Right renal cortex interstitium (tissue), 3 donors: ENCODE results near the gene OR2F1. TPM values are rescaled to one million over a fixed set of nuclear protein-coding genes. Genes with fewer than 3 reads are reported as not detected.
"Not testable (repeated sequence)": the region's sequence is repeated elsewhere in the genome, so short reads cannot be mapped to it uniquely, and the experiment has no call there.

Experiments used
- DNase-seq, 3 donors: peaks; one replicate each; pipeline ENCODE4 v3.0.0-alpha.2; 2013; ENCODE audit warnings: low read depth in 3 of 3, low spot score in 2 of 3
- polyA plus RNA-seq, 3 donors: library from polyadenylated mRNA; unstranded; fragments of 120-200 nt; gene quantifications; one replicate each; pipeline ENCODE4 v1.2.1, GENCODE V29; 2013; ENCODE audit not compliant: insufficient read length in 3 of 3

Gene OR2F1
- polyA plus RNA-seq, 3 donors = 0.14 TPM; not detected in 2

GRCh38 chr7:144004703-144005102 lies 50.1 kb downstream of the OR2F1 start:
- no peak for DNase-seq

- DNase-seq = no peak
Observed at GRCh38 chr7:144006029-144006691, 51.5 kb downstream of the OR2F1 start.

- no peak for DNase-seq
Observed at GRCh38 chr7:144006692-144007042, 52.0 kb downstream of the OR2F1 start.

- no peak for DNase-seq
Observed at GRCh38 chr7:144009361-144009760, 54.7 kb downstream of the OR2F1 start.

- not testable (repeated sequence) for DNase-seq
Observed at GRCh38 chr7:144010061-144010460, 55.4 kb downstream of the OR2F1 start.

GRCh38 chr7:144010821-144011220 lies 56.2 kb downstream of the OR2F1 start:
- not testable (repeated sequence) for DNase-seq

DNA sequence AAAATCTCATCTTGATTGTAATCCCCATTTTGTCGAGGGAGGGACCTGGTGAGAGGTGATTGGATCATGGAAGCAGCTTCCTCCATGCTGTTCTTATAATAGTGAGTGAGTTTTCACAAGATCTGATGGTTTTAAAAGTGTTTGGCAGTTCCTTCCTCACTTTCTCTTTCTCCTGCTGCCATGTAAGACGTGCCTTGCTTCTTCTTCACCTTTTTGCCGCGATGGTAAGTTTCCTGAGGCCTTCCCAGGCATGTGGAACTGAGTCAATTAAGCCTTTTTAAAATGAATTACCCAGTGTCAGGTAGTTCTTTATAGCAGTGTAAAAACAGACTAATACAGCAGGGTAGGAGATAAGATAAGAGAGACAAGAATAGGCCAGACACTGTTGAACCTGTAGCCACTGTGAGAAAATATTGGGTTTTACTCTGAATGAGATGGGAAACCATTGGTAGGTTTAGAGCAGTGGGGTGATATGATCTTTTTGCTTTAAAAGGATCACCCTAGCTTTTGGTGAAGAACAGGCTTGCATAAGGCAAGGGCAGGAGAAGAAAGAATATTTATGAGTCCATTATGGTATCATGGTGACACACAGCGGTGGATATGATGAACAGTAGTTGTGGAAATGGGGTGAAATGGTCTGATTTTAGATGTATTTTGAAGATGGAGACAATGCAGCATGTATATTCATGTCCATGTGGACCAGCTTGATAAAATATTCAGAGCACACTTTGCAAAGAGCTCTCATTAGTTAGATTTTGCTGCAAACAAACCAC lies 57.0 kb downstream of the OR2F1 start:
- DNase-seq = no peak

Other genes starting within 250 kb of the OR2F1 start
- under 1 TPM in 1 of 3 donors, not detected in 2; 0.15 TPM for gene CTAGE6, start 197.1 kb upstream of the OR2F1 start, polyA plus RNA-seq
- gene TCAF1, start 52.7 kb upstream of the OR2F1 start, polyA plus RNA-seq = 10 to 100 TPM; 85.5 to 90.4 (median 87.0) TPM
- not detected for gene OR2F2, start 19.6 kb upstream of the OR2F1 start, polyA plus RNA-seq
- gene OR6B1, start 45.5 kb downstream of the OR2F1 start, polyA plus RNA-seq = not detected
- gene OR2A5, start 94.1 kb downstream of the OR2F1 start, polyA plus RNA-seq = under 1 TPM in 2 of 3 donors, not detected in 1; 0.04 to 0.08 TPM
- gene OR2A25, start 115.0 kb downstream of the OR2F1 start, polyA plus RNA-seq = not detected
- not detected for gene OR2A12, start 131.4 kb downstream of the OR2F1 start, polyA plus RNA-seq
- not detected for gene OR2A2, start 154.7 kb downstream of the OR2F1 start, polyA plus RNA-seq
- gene OR2A14, start 168.3 kb downstream of the OR2F1 start, polyA plus RNA-seq = not detected
- gene CTAGE4, start 228.6 kb downstream of the OR2F1 start, polyA plus RNA-seq = 1 to 10 TPM; 2.6 to 5.0 (median 2.7) TPM
- 10 to 100 TPM; 22.3 to 28.7 (median 26.8) TPM for gene ARHGEF35, start 241.0 kb downstream of the OR2F1 start, polyA plus RNA-seq